GM21529 (cell line): Measurements from ENCODE around the gene PTPN11.
"Not testable (repeated sequence)": the region's sequence is repeated elsewhere in the genome, so short reads cannot be mapped to it uniquely, and the experiment has no call there.

ENCODE experiments used
- ATAC-seq: cut with Tn5 transposase; IDR thresholded peaks from one replicate; pipeline ENCODE4 v1.9.1; 2021; ENCODE audit not compliant: unreplicated experiment

Gene PTPN11

GRCh38 chr12:112513471-112513870 is 94.7 kb downstream of the PTPN11 start:
- no peak for ATAC-seq

GRCh38 chr12:112514456-112514855 is 95.7 kb downstream of the PTPN11 start:
- ATAC-seq, result no peak

GRCh38 chr12:112514926-112515642 is 96.3 kb downstream of the PTPN11 start:
- no peak for ATAC-seq

GRCh38 chr12:112515868-112516267 is 97.1 kb downstream of the PTPN11 start:
- ATAC-seq, result no peak

- ATAC-seq, result no peak
These were observed 99.1 kb downstream of the PTPN11 start for GRCh38 chr12:112517730-112518364.

GRCh38 chr12:112518365-112518735 is 99.6 kb downstream of the PTPN11 start:
- ATAC-seq, result no peak

- ATAC-seq, result not testable (repeated sequence)
These were observed 101.1 kb downstream of the PTPN11 start for GRCh38 chr12:112519841-112520340.

GRCh38 chr12:112523856-112524255 is 105.1 kb downstream of the PTPN11 start:
- ATAC-seq, result no peak

- no peak for ATAC-seq
These were observed 105.5 kb downstream of the PTPN11 start for GRCh38 chr12:112524269-112524668.

GRCh38 chr12:112524676-112525425 is 106.1 kb downstream of the PTPN11 start:
- ATAC-seq, result no peak

GRCh38 chr12:112525426-112525809 is 106.7 kb downstream of the PTPN11 start:
- no peak for ATAC-seq

GRCh38 chr12:112527082-112527481 is 108.3 kb downstream of the PTPN11 start:
- ATAC-seq, result no peak

- no peak for ATAC-seq
These were observed 108.8 kb downstream of the PTPN11 start for GRCh38 chr12:112527501-112527900.

- no peak for ATAC-seq
These were observed 109.8 kb downstream of the PTPN11 start for GRCh38 chr12:112528521-112528920.

- ATAC-seq, result no peak
These were observed 112.2 kb downstream of the PTPN11 start for GRCh38 chr12:112530941-112531340.

GRCh38 chr12:112532106-112532505 is 113.4 kb downstream of the PTPN11 start:
- ATAC-seq, result no peak

GRCh38 chr12:112533528-112533927 is 114.8 kb downstream of the PTPN11 start:
- ATAC-seq, result no peak

- no peak for ATAC-seq
These were observed 116.3 kb downstream of the PTPN11 start for GRCh38 chr12:112535017-112535416.

GRCh38 chr12:112535637-112536366 is 117.1 kb downstream of the PTPN11 start:
- ATAC-seq, result no peak

GRCh38 chr12:112536367-112536730 is 117.6 kb downstream of the PTPN11 start:
- ATAC-seq, result no peak

GRCh38 chr12:112537710-112538396 is 119.1 kb downstream of the PTPN11 start:
- no peak for ATAC-seq
